Epithelial cell of esophagus (primary cell): ENCODE measurements around the gene CCT4.

Source experiments
- DNase-seq: peaks from one replicate; pipeline ENCODE4 v3.0.0; 2010; ENCODE audit warnings: low read depth
- H3K4me3 ChIP-seq: 2 replicates; pipeline ENCODE4 v1.5.1; 2011; ENCODE audit warnings: mild to moderate bottlenecking, low read length, control low read depth
- TF ChIP-seq, protein P1 (sequence below): IDR thresholded peaks from 2 replicates; pipeline ENCODE4 v1.5.1; 2011; ENCODE audit warnings: low read depth, mild to moderate bottlenecking, low read length, control low read depth, inconsistent platforms; ENCODE audit not compliant: insufficient read depth; ENCODE audit errors: missing control alignments

The CCT4 gene

DNA sequence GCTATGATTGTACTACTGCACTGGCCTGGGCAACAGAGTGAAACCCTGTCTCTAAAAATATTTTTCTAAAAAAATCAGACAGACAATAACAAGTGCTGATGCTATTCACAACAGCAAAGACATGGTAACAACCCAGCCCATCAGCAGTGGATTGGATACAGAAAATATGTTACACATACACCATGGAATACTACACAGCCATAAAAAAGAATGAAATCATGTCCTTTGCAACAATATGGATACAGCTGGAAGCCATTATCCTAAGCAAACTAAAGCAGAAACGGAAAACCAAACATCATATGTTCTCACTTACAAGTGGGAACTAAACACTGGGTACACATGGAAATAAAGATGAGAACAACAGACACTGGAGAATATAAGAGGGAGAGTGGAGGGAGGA is 54.5 kb downstream of the CCT4 start:
- TF ChIP-seq, protein P1, sequence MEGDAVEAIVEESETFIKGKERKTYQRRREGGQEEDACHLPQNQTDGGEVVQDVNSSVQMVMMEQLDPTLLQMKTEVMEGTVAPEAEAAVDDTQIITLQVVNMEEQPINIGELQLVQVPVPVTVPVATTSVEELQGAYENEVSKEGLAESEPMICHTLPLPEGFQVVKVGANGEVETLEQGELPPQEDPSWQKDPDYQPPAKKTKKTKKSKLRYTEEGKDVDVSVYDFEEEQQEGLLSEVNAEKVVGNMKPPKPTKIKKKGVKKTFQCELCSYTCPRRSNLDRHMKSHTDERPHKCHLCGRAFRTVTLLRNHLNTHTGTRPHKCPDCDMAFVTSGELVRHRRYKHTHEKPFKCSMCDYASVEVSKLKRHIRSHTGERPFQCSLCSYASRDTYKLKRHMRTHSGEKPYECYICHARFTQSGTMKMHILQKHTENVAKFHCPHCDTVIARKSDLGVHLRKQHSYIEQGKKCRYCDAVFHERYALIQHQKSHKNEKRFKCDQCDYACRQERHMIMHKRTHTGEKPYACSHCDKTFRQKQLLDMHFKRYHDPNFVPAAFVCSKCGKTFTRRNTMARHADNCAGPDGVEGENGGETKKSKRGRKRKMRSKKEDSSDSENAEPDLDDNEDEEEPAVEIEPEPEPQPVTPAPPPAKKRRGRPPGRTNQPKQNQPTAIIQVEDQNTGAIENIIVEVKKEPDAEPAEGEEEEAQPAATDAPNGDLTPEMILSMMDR, result no peak
- H3K4me3 ChIP-seq, result no peak overlapping the region
- no peak for DNase-seq

DNA sequence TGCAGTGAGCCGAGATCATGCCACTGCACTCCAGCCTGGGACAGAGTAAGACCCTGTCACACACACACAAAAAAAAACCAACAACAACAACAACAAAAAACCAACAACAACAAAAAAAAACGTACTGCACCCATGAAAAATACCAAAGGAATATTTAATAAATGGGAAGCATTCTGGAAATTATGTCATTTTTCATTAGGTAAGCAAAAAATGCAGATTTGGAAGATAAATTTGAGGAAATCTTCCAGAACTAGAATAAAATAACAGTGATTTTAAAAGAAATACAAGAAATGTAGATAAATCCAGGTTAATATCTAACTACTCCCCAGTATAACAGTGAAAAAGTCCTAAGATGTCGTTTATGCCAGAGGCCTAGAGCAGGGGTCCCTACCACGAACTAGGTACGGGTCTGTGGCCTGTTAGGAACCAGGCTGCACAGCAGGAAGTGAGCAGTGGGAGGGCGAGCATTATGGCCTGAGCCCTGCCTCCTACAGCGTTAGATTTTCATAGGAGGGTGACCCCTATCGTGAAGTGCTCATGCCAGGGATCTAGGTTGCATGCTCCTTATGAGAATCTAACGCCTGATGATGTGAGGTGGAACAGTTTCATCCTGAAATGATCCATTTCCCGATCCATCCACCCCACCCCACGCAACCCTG is 56.1 kb downstream of the CCT4 start:
- TF ChIP-seq, protein P1, result no peak

DNA sequence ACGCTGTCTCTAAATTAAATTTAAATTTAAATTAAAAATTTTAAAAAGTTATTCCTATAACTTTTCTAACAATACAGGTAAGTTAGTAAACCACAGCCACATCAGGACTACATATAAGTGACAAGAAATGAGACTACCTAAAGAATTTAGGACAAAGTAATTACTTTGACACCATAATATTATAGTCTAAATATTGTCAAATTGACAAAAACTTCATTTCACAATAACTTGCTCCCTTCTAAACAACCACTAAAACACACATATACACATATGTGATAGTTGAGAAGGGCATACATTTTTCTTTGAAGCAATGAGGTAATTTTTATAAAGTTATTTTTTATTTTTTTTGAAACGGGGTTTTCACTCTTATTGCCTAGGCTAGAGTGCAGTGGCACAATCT is 66.2 kb downstream of the CCT4 start:
- H3K4me3 ChIP-seq, result no peak overlapping the region
- no peak for DNase-seq
- TF ChIP-seq, protein P1, result no peak

More for the DNA sequence above, 56.1 kb downstream of the CCT4 start:
- H3K4me3 ChIP-seq, result no peak overlapping the region
- DNase-seq, result no peak
